GM19239 (cell line): ENCODE results near the gene ASAP3.

Source experiments
- DNase-seq: peaks from one replicate; pipeline ENCODE4 v3.0.0; 2011; ENCODE audit warnings: low spot score; ENCODE audit not compliant: insufficient read length
- FAIRE-seq: peaks from 2 replicates; lab custom pipeline; 2011; peaks lifted over from hg19 to GRCh38; lab: Jason Lieb, UNC

The ASAP3 gene

DNA sequence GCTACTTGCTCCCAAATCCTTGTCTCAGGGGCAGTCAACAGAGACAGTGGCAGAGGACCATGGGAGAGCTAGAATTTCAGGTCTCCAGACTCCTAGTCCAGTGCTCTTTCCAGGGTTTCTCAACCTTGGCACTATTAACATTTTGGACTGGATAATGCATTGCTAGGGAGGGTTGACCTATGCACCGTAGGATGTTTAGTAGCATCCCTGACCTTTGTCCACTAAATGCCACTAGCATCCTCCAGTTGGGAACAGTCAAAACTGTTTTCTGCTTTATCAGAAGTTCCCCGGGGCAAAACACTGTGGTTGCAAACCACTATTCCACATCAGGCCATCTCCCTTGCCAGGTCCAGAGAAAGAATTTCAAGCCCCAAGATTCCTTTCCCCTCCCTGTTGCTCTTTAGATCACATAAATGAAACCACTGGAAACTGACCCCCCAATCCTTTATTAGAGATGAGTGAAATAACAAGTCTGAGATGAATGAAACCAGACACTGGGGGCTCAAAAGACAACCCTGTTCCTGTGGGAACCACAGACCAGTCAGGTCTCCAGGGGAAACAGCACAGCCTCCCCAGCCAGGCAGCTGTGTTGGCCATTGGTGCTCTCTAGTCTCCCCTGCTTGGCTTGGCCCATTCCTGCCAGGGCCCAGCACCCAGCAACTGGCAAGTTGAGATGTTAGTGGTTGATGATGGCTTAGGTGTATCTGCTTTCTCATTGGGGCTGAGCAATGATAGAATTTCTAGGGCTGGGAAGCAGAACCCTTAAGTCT lies 55.7 kb downstream of the ASAP3 start:
- FAIRE-seq (no peak), DNase-seq (no peak)

DNA sequence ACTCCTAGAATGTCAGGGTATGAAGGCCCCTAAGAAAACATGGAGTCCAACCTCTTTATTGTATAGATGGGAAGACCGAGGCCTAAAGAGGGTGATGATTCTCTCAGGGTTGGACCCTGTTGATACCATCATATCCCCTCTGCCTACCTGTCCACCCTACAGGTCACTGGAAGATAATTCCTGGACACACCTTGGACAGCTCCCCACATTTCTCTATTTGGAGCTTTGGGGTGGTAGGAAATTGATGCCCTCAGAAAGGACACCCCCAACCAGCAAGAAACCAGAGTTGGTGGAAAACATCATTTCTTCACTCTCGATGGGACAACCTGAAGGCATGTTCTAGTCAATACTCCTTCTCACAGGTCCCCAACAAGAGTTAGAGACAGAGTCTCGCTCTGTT lies 56.4 kb downstream of the ASAP3 start:
- no peak for FAIRE-seq
- no peak for DNase-seq

DNA sequence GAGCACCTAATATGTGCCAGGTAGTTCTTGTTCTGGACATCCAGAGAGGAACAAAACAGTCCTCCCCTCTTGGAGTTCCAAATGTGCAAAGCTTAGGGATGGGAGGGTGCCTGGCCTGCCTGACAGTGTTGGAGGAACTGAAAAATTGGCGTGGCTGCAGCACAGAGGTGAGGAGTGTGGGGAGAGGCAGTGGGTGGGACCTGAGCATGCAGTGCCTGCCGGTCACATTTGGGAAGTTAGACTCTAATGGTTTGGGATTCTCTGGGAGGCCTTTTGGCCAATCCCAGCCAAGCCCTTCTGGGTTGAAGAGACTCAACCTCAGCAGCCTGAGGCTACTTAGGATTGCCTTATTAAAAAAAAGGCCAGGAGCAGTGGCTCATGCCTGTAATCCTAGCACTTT lies 57.2 kb downstream of the ASAP3 start:
- FAIRE-seq (no peak), DNase-seq (no peak)

DNA sequence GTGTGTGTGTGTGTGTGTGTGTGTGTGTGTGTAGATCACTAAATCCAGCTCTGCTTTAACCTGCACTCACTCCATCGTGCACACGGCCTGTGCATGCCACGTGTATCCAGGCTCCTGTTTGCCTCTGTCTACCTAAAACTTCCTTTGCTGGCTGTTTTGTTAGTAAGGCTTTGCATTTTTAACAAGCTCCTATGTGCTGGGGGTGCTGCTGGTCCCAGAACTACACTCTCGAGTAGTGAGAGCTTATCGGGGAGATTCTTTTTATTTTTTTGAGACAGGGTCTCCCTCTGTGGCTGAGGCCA lies 58.8 kb downstream of the ASAP3 start:
- FAIRE-seq, result no peak
- no peak for DNase-seq

DNA sequence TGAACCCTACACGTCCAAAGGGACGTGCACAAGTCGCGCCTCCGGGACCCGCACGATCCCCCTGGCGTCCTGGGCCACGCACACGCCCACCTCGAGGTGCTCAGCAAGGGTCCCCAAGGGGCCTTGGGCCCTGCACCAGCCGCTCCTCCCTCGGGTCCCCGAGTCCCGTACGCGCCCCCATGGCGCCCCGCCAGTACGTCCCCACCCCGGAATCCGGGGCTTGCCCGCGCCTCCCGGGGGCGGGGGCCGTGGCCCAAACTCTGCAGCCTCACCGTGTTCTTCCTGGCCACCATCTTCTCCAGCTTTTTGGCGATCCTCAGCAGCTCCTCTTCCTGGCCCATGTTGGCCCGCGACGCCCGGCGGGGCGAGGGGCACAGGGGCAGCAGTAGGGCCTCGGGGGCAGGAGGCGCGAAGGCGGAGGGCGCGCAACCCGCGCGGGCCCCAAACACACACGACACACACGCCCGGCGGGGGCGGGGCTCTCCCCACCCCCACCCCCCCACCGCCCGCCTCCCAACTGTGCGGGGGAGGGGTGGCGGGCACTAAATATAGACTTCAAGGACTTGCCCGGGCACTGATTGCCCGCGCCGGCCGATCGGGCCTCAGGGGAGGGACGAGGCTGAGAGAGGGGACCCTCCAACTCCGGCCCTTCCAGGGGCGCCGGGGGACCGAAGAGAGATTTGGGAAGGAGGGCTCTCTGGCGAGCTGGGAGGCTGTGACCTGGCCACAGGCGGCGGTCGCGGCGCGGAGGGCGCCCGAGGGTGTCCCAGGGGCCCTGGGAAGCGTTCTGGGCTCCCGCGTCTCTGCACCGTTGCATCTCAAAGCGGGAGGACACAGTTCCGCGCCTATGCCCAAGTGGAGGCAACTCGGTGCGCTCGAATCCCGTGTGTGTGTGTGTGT lies 59.4 kb downstream of the ASAP3 start, which contains the start of gene TCEA3:
TCEA3 (minus strand) TSS at position 456 of the 900 bp plus-strand sequence; CDS start at position 341, 115 bp downstream.
- DNase-seq, result no peak
- FAIRE-seq, result no peak

DNA sequence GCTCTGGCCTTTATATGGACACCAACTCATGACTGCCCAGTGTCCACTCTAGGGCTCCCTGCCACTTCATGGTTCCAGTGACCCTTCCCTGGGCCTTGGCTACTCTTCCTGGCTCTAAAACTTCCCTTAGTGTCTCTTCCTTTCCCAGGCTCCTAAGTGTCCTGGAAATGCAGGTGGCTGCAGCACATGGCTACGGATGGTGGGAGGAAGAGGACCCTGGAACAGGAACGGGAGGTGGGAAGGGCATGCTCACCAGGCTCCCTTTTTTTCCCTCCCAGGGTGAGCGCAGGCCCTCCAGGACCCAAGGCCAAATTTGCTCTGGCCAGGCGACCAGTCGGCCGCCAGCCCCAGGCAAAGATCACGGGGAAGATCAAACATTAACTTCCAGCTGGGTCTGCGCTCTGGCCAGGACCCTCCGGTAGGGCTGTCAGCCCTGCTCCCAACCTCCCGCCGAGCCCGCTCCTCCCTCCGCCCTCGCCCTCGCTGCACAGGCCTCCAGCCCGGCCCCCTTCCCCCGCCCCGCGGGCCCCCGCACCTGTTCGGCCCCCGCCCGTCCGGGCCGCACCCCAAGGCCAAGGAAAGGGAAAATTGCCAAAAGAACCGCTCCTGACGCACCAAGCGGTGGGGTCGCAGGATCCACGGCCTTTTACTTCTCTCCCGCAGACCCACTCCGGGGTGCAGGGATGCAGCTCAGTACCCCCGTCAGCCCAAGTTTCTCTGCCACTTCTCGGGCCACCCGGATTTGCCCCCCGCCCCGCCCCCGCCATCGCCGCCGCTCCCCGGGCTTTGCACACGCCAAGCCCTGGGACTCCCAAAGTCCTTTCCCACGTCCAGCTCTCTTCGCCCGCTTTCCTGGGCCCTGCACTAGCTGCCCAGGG lies 60.3 kb downstream of the ASAP3 start:
- no peak for DNase-seq
- no peak for FAIRE-seq

DNA sequence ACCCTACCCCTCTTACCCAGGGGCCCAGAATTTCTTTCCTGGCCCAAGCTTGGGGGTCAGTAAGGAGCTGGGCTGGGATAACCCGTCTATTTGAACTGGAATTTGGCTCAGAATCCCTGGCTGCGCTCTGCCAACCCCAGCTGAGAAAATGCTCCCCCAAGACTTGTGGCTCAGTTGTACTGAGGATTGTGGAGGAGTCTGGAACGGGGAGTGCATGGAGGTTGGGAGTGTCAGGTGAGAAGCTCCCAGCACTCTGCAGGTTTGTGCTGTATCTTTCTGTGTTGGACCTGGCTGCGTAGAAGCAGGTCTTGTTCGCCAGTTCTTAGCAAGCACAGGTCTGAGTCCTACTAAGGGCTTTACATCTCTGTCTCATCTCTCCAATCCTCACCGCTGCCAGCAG lies 61.0 kb downstream of the ASAP3 start:
- FAIRE-seq, result no peak
- DNase-seq, result no peak

DNA sequence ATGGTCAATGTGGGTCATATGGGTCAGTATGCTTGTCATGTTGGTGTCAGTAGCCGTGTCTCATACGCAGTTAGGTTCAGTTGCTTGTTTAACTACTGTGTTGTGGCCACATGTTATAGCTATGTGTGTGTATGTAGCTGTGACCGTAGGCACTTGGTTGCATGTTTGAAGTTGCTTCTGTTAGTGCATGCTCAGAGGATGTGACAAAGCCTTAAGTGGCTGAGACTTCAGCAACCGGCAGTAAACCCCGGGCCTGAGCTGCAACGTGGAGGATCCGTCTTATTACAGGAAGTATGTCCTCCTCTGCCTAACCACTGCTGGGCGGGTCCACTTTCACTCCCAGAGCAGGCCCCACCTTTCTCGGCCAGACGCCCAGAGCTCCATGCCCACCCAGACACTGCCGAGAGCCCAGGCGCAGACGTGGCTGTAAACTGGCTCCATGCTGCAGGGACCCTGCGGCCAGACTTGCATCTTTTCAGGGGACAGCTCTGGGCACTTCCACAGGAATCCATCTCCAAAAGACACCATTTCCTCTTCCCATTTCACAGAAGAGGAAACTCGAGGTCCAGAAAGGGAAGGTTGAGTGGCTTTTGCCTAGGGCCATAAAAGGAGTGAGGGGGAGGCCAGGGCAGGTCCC lies 61.6 kb downstream of the ASAP3 start:
- DNase-seq (no peak), FAIRE-seq (no peak)

DNA sequence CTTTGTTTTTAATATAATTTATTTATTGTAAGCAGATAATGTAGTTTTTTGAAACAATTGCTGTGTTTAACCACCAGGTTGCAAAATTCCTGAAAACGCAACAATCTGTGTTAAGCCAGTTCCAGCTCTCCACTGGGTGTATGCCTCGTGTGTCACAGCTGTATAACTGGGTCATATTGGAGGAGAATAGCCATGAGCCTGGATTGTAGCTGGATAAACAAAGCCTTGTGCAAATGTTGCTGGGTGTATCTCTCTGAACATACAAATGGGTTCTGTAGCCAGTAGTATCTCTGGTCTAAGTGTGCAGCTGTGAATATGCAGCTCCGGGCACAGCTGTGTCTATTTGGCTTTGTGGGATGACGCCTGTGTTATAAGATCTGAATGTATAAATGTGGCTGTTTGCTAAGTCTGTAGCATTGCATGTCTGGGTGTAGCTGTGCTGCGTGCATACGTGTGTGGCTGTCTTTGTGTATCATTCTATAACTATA lies 62.2 kb downstream of the ASAP3 start:
- no peak for FAIRE-seq
- DNase-seq, result no peak

DNA sequence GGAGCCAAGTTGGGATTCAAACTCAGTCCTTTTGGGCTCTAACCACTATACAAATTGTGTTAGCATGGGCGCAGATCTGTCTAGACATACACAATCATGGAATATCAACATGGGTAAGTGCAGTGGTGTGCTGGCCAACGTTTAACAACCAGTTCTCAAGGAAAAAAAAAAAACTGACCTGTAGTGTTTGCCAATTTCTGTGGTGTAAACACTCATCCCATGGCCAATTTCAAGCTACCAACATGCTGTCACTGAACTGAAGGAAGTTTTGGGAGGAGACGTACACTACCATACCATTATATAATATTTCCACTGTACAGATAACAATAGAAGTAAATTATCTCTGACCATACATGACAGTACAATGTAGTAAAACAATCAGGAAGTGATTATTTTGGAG lies 62.6 kb downstream of the ASAP3 start:
- no peak for DNase-seq
- FAIRE-seq, result no peak

DNA sequence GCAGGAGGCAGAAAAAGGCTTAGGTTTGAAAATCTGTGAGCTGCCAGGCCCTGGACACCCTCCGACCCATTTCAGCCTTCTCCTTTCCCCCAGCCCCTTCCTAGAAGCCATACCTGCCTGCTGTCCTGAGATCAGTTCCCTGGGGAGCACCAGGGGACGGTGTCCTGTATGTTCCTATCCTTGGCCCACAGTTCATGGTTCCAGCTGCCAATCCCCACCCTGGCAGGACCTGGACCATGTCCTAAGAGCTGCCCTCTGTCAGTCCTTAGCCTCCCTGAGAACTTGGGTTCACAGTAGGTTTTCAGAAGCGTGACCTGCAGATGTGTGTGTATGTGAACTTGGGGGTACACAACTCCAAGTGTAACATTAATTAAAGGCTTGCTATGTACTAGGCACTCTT lies 63.2 kb downstream of the ASAP3 start:
- no peak for FAIRE-seq

DNA sequence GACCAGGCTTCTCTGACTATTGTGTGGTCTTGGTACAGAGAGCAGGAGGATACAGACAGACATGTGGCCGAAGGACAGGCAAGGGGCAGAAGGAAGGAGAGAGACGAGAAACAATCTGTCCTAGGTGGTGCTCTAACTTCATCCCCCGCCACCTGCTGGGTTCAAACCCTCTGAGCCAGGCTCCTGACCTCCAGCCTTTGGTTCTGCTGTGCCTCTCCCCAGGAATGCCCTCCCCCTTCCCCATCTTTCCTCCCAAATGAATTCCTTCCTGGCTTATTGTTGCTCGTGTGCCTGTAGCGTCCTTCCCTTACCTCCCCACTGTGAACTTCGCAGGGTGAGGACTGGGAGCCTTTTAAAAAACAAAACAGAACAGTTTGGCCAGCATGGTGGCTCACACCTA lies 64.8 kb downstream of the ASAP3 start:
- DNase-seq, result no peak
- FAIRE-seq, result no peak

More for the DNA sequence above, 63.2 kb downstream of the ASAP3 start:
- no peak for DNase-seq

DNA sequence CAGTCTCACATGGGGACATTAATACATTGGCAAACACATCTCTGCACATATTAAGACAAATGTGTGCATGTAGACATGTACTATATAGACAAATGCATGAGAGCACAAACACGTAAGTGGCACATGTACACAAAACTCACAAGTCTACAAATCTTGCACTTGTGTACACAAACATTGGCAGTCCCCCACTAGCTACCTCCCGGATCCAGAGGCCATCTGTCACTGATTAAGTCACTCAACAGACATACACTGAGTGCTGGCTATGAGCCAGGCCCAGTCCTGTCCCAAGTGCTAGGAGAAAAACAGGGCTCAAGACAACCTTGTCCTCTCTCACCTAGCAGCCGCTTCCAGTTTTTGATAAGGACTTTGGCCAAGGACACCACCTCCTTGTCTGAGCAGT lies 66.4 kb downstream of the ASAP3 start:
- DNase-seq (no peak), FAIRE-seq (no peak)

DNA sequence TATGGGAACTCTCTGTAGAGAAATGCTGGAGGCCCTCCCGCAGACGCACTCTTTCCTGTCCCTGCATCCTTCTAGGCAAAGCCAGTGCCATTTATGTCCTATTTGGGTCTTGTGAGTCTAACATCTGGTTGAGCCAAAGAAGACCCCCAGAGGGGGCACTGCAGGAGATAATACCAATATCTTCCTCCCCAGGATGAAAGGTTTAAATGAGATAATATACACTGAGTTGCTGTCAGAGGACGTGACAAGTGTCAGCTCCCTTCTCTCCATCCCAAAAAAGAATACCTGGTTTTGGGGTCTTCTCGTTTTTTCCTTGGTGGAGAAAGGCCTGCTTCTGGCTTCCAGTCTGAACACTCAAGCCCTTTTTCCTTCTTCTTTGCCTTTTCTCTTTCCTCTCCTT lies 67.0 kb downstream of the ASAP3 start:
- no peak for DNase-seq
- FAIRE-seq, result no peak

DNA sequence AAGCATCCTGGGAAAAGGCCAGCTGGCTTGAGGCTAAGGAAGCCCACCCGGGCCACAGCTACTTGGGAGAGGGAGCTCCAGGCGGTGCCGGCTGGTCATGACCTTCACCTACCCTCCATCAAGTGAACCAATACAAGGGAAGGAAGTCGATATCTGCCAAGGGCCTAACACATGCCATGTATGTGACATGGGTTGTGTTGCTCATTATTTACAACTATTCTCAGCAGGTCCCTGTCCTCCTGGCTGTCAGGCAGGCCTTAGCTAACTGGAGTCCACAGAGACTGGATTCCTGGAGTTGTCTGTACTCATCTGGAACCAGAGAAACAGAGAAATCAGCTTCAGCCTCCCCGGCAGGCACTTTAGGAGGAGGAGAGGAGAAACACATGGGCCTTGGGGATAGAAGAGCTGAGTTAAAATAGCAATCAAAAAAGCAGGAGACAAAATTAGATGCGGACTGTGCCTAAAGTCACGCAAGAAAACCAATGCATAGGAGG lies 75.1 kb downstream of the ASAP3 start:
- FAIRE-seq (no peak), DNase-seq (no peak)

DNA sequence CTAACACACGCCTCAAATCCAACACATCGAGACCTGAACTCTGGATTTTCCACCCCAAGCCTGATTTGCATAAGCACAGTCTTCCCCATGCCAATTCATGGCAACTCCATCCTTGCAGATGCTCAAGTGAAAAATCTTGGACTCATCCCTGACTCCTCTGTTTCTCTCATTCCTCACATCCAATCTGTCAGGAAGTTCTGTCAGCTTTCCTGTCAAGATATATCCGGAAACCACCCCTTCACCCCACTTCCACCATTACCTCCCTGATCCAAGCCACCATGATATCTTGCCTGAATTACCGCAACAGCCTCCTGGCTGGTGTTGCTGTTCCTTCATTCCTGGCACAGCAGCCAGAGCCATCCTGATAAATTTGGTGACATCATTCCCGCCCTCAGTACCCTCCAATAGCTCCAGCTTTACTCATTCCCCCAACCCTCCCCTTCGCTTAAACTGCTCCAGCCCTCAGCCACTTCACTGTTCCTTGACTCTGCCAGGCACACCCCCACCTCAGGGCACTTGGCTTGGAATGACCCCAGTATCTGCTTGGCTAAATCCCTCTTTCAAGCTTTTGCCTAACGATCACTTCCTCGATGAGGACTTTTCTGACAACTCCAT lies 76.9 kb downstream of the ASAP3 start:
- FAIRE-seq (no peak), DNase-seq (no peak)

DNA sequence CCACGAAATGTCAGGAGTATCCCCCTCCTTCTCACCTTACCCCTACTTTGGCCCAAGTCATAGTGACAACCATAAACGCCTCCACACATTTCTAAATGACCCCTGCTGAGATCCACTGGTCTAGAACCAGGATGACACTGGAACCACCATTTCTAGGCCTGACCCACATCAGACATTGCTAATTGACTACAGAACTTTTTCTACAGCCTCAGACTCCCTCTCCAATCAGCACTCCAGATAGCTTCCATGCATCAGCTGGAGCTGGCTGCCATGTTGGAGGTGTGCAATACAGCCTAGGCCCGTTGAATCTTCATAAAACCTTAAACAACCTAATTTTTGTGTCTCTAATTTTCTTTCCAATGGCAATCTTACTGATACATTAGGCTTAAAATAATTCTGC lies 78.0 kb downstream of the ASAP3 start:
- DNase-seq, result no peak
- FAIRE-seq, result no peak

DNA sequence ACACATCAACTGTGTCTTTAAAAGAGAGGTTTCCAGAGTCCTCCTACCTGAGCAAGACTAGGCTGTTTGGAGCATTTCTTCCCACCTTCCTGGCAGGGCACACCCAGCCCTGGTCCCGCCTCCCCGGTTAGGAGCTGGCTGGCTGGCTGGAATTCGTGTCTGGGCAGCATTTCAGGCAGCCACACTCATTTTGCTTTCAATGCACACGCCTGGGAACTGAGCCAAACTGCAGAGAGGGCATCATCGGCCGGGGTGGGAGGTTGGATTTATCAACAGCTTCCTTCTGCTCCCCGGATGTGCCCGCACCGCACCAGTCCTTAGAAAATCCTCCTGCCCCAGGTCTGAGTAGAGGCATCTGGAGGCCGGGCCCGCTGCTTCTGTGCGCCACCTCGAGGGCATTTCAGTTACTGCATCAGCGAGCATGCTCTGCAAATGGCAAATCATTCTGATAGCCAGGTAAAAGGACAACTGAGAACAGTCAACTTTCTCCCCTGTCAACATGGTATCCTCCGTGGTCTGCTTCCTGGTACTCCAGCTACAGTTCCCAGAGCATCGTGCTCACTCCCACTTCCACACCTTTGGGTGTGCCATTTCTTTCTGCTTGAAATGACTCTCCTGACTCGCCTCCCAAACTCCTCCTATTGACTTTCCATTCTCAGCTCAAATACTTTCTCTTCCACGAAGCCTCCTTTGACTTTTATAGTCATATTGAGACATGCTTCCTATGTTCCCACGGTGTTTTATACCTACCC lies 80.1 kb downstream of the ASAP3 start:
- FAIRE-seq (peak; percentile 85), DNase-seq (peak; percentile 61)

DNA sequence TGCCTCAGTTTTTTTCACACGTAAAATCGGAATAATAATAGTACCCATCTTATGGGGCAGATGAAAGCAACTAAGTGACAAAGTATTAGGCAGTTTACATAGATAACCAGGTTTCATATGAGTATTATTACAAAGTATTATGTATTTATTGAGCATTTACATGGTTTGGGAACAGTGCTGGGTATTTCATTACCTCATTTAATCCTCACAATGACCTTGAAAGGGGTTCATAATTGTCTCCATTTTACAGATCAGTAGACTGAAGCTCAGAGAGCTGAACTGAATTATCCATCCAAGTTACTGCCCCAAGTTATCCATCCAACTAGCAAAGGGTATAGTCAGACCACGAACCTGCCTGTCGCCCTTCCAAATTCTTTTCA lies 80.6 kb downstream of the ASAP3 start:
- no peak for FAIRE-seq
- no peak for DNase-seq
